Mesenchymal stem cell (in vitro differentiated cells and primary cell): Measurements from ENCODE around the gene C8G.

ENCODE experiments used
- DNase-seq: peaks from one replicate; pipeline ENCODE4 v3.0.0-alpha.2; 2013
- H2AFZ ChIP-seq: one replicate; pipeline ENCODE4 v1.6.1; 2013; ENCODE audit warnings: low read depth, mild to moderate bottlenecking, control low read depth, inconsistent platforms, low read length, moderate library complexity
- H2AK5ac ChIP-seq: 2 replicates; pipeline ENCODE4 v1.6.1; 2013; ENCODE audit warnings: low read length, moderate library complexity, mild to moderate bottlenecking, inconsistent platforms; ENCODE audit not compliant: severe bottlenecking
- H2BK120ac ChIP-seq: one replicate; pipeline ENCODE4 v1.6.1; 2013; ENCODE audit warnings: low read depth, mild to moderate bottlenecking, inconsistent platforms, low read length, moderate library complexity
- H2BK12ac ChIP-seq, 2 experiments: one replicate each; pipeline ENCODE4 v1.6.1; 2013; ENCODE audit warnings: inconsistent platforms in 2 of 2, low read length in 2 of 2, mild to moderate bottlenecking in 2 of 2, moderate library complexity in 2 of 2, control low read depth in 1 of 2
- H2BK15ac ChIP-seq: one replicate; pipeline ENCODE4 v1.6.1; 2013; ENCODE audit warnings: mild to moderate bottlenecking, low read depth, inconsistent platforms; ENCODE audit not compliant: poor library complexity, severe bottlenecking
- H2BK5ac ChIP-seq: 2 replicates; pipeline ENCODE4 v1.6.1; 2013; ENCODE audit warnings: low read depth, mild to moderate bottlenecking, low read length, control low read depth, inconsistent platforms; ENCODE audit not compliant: poor library complexity, severe bottlenecking
- H3K14ac ChIP-seq, 2 experiments: one replicate each; pipeline ENCODE4 v1.6.1; 2013; ENCODE audit warnings: inconsistent platforms in 2 of 2, low read length in 2 of 2, control low read depth in 1 of 2, mild to moderate bottlenecking in 1 of 2, moderate library complexity in 1 of 2
- H3K18ac ChIP-seq, 2 experiments: one replicate each; pipeline ENCODE4 v1.6.1; 2013; ENCODE audit warnings: inconsistent platforms in 2 of 2, low read length in 2 of 2, control low read depth in 1 of 2, low read depth in 1 of 2, mild to moderate bottlenecking in 1 of 2
- H3K23ac ChIP-seq, 2 experiments: one replicate each; pipeline ENCODE4 v1.6.1; 2013; ENCODE audit warnings: inconsistent platforms in 2 of 2, low read length in 2 of 2, mild to moderate bottlenecking in 2 of 2, moderate library complexity in 2 of 2, control low read depth in 1 of 2
- H3K27ac ChIP-seq: 2 replicates; pipeline ENCODE4 v1.5.1; 2013; ENCODE audit warnings: mild to moderate bottlenecking, moderate library complexity, low read length, control low read depth, inconsistent platforms; ENCODE audit not compliant: poor library complexity, severe bottlenecking
- H3K27me3 ChIP-seq, 2 experiments: 2 replicates each; pipeline versions ENCODE4 v1.6.1 to v1.7.0; 2013; ENCODE audit warnings: low read length in 2 of 2, mild to moderate bottlenecking in 2 of 2, moderate library complexity in 2 of 2, control low read depth in 1 of 2, inconsistent platforms in 1 of 2; ENCODE audit not compliant: control insufficient read depth in 1 of 2, insufficient read depth in 1 of 2
- H3K36me3 ChIP-seq, 2 experiments: 2 replicates each; pipeline versions ENCODE4 v1.6.1 to v1.7.0; 2013; ENCODE audit warnings: low read length in 2 of 2, control low read depth in 1 of 2, inconsistent platforms in 1 of 2, low read depth in 1 of 2, mild to moderate bottlenecking in 1 of 2; ENCODE audit not compliant: insufficient read depth in 2 of 2, control insufficient read depth in 1 of 2
- H3K4ac ChIP-seq, 2 experiments: one replicate each; pipeline ENCODE4 v1.6.1; 2013; ENCODE audit warnings: inconsistent platforms in 2 of 2, low read length in 2 of 2, mild to moderate bottlenecking in 2 of 2, moderate library complexity in 2 of 2, control low read depth in 1 of 2, low read depth in 1 of 2
- H3K4me1 ChIP-seq: 2 replicates; pipeline ENCODE4 v1.6.1; 2013; ENCODE audit warnings: low read depth, low read length, control low read depth; ENCODE audit not compliant: control insufficient read depth, insufficient read depth
- H3K4me2 ChIP-seq: 2 replicates; pipeline ENCODE4 v1.6.1; 2013; ENCODE audit warnings: low read length, mild to moderate bottlenecking, inconsistent platforms; ENCODE audit not compliant: poor library complexity, severe bottlenecking
- H3K4me3 ChIP-seq, 2 experiments: 2 replicates each; pipeline versions ENCODE4 v1.5.1 to v1.7.0; 2013; ENCODE audit warnings: low read length in 2 of 2, mild to moderate bottlenecking in 2 of 2, control low read depth in 1 of 2, low read depth in 1 of 2; ENCODE audit not compliant: insufficient read depth in 1 of 2
- H3K79me1 ChIP-seq: replicated peaks from 2 replicates; pipeline ENCODE4 v1.6.1; 2013; ENCODE audit warnings: mild to moderate bottlenecking, control low read depth, low read length, inconsistent platforms; ENCODE audit not compliant: poor library complexity, severe bottlenecking
- H3K9ac ChIP-seq: 2 replicates; pipeline ENCODE4 v1.7.0; 2013; ENCODE audit warnings: mild to moderate bottlenecking, low read length, moderate library complexity
- H3K9me3 ChIP-seq: 2 replicates; pipeline ENCODE4 v1.7.0; 2013; ENCODE audit warnings: mild to moderate bottlenecking, low read length; ENCODE audit not compliant: control insufficient read depth
- H4K8ac ChIP-seq: one replicate; pipeline ENCODE4 v1.6.1; 2013; ENCODE audit warnings: inconsistent platforms, mild to moderate bottlenecking, low read length, moderate library complexity
- H4K91ac ChIP-seq: one replicate; pipeline ENCODE4 v1.6.1; 2013; ENCODE audit warnings: mild to moderate bottlenecking, low read length, inconsistent platforms
- whole genome bisulfite sequencing: methylation state at CpG from one replicate; pipeline ENCODE4 v1.1.7; 2013; ENCODE audit warnings: mixed read lengths; 5-methylcytosine and 5-hydroxymethylcytosine counted together

Gene C8G

GRCh38 chr9:136951541-136952320, 6.7 kb downstream of the C8G start, which contains the start of gene LCN12:
TSS of gene LCN12 (plus strand) at chr9:136952273. CDS start at chr9:136952328, 55 bp downstream.
- Histone ChIP-seq H3K23ac (no peak within 1 kb of the TSS), H2AFZ (no peak within 1 kb of the TSS), H3K14ac (no peak within 1 kb of the TSS), H3K4me3 (no peak within 1 kb of the TSS), H2BK12ac (no peak within 1 kb of the TSS), H2AK5ac (no peak within 1 kb of the TSS), H3K9me3 (peaks cover 3% of the 10 kb centered on the region), H3K4me1 (peaks cover 25% of the 10 kb centered on the region), H3K9ac (no peak within 1 kb of the TSS), H3K18ac (no peak within 1 kb of the TSS), H3K36me3 (no peaks in the 10 kb centered on the region), H3K79me1 (no peaks in the 10 kb centered on the region), H3K27me3 (peaks cover 0 to 16% of the 10 kb centered on the region in 2 experiments), H3K27ac (no peak within 1 kb of the TSS), H4K8ac (no peak within 1 kb of the TSS), H2BK5ac (no peak within 1 kb of the TSS), H3K4me2 (no peak within 1 kb of the TSS), H2BK120ac (no peak within 1 kb of the TSS), H3K4ac (no peak within 1 kb of the TSS), H2BK15ac (no peak within 1 kb of the TSS), H4K91ac (no peak within 1 kb of the TSS)
- DNase-seq: no peak
- WGBS: 96% methylated on average over 13 of the region's 14 CpGs

DNA sequence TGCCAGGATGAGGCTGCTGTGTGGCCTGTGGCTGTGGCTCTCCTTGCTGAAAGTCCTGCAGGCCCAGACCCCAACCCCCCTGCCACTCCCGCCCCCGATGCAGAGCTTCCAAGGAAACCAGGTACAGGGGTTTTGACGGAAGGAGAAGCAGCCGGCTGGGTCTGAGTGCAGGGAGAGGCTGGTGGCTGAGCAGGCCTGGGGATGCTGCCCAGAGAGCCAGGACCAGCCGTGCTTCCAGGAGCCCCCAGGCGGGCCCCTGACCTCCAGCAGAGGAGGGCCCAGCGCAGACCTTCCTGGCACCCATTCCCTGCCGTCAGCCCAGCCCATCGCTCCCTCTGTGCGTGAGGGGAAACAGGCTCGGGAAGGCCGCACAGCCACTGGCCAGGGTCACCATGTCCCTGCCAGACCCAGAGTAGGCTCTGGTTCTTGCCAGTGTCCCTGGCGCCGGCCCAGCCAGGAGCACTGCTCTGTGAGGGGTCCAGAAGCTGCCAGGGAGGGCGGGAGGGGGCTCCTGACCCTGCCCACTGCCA, 7.3 kb downstream of the C8G start:
- Histone ChIP-seq H2BK5ac (no peak overlapping the region), H3K36me3 (no peaks in the 10 kb centered on the region), H2BK120ac (no peak overlapping the region), H3K14ac (no peak overlapping the region), H3K9me3 (peaks cover 3% of the 10 kb centered on the region), H3K27ac (no peak overlapping the region), H2AK5ac (no peak overlapping the region), H4K8ac (no peak overlapping the region), H3K4me3 (no peak overlapping the region), H2BK15ac (no peak overlapping the region), H3K79me1 (no peaks in the 10 kb centered on the region), H2AFZ (no peak overlapping the region), H3K23ac (no peak overlapping the region), H3K4me2 (no peak overlapping the region), H3K9ac (no peak overlapping the region), H2BK12ac (no peak overlapping the region), H3K4ac (no peak overlapping the region), H3K4me1 (peaks cover 25% of the 10 kb centered on the region), H3K18ac (no peak overlapping the region), H3K27me3 (peaks cover 0 to 16% of the 10 kb centered on the region in 2 experiments), H4K91ac (no peak overlapping the region)
- no peak for DNase-seq
- 83% methylated on average over 15 of the region's 15 CpGs for WGBS

DNA sequence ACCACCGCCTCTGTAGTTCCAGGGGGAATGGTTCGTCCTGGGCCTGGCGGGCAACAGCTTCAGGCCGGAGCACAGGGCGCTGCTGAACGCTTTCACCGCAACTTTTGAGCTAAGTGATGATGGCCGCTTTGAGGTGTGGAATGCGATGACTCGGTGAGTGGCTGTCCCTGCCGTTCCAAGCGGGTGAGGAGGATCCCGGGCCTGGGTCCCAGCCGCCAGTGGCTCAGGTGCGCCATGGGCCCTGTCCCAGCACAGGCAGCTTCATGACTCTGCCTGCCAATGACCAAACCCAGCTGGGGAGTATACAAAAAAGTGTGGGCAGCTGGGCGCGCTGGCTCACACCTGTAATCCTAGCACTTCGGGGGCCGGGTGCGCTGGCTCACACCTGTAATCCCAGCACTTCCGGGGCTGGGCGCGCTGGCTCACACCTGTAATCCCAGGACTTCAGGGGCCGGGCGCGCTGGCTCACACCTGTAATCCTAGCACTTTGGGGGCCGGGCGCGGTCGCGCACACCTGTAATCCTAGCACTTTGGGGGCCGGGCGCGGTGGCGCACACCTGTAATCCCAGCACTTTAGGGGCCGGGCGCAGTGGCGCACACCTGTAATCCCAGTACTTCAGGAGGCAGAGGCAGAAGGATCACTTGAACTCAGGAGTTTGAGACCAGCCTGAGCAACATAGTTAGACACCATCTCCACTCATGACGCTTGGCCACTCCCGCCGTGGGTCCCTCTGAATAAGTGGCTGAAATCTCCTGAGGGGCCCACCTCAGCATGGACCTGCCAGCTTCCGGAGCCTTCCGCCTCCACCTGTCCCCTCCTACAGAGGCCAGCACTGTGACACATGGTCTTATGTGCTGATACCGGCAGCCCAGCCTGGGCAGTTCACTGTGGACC, 8.1 kb downstream of the C8G start:
- Histone ChIP-seq H2AFZ (no peak overlapping the region), H3K36me3 (no peaks in the 10 kb centered on the region), H3K9ac (no peak overlapping the region), H2BK5ac (no peak overlapping the region), H3K14ac (no peak overlapping the region), H3K79me1 (no peaks in the 10 kb centered on the region), H3K4me2 (no peak overlapping the region), H3K23ac (no peak overlapping the region), H2BK120ac (no peak overlapping the region), H2AK5ac (no peak overlapping the region), H3K9me3 (peaks cover 3% of the 10 kb centered on the region), H2BK12ac (no peak overlapping the region), H3K4me1 (peaks cover 18% of the 10 kb centered on the region), H2BK15ac (no peak overlapping the region), H3K4me3 (no peak overlapping the region), H4K8ac (no peak overlapping the region), H4K91ac (no peak overlapping the region), H3K27me3 (peaks cover 0 to 16% of the 10 kb centered on the region in 2 experiments), H3K4ac (no peak overlapping the region), H3K18ac (no peak overlapping the region), H3K27ac (no peak overlapping the region)
- no peak for DNase-seq
- 91% methylated on average over 39 of the region's 44 CpGs for WGBS

- Histone ChIP-seq H3K14ac (no peak overlapping the region), H3K27me3 (peaks cover 0 to 16% of the 10 kb centered on the region in 2 experiments), H3K4me1 (peaks cover 17% of the 10 kb centered on the region), H3K36me3 (no peaks in the 10 kb centered on the region), H3K9ac (no peak overlapping the region), H2BK15ac (no peak overlapping the region), H2BK120ac (no peak overlapping the region), H3K9me3 (peaks cover 3% of the 10 kb centered on the region), H3K18ac (no peak overlapping the region), H4K91ac (no peak overlapping the region), H3K4me2 (no peak overlapping the region), H3K4ac (no peak overlapping the region), H2BK5ac (no peak overlapping the region), H2AK5ac (no peak overlapping the region), H3K27ac (no peak overlapping the region), H3K23ac (no peak overlapping the region), H4K8ac (no peak overlapping the region), H2BK12ac (no peak overlapping the region), H3K4me3 (no peak overlapping the region), H3K79me1 (no peaks in the 10 kb centered on the region), H2AFZ (no peak overlapping the region)
- 83% methylated on average over 18 of the region's 19 CpGs for WGBS
- no peak for DNase-seq
Measured at GRCh38 chr9:136953771-136954269, 8.8 kb downstream of the C8G start.
